Measurements from ENCODE around the gene EEPD1.

DNA sequence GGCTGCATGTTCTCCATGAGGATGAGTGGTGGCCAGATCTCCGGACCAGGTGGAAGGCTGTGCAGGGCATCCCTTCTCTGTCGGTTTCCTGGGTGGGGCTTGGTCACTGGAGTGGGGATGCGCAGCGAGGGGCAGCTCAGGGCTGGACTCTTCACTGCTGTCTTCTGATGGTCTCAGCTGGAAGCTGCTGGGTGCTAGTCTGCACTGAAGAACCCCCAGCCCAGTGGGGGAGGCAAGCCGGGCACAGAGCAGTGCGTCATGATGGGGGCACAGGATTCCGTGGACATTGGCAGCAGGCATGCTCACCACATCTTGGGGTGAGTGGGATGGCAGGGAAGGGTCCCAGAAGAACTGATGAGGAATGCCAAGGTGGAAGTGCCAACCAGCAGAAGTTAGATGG is 39.8 kb downstream of the EEPD1 start:
- TF ChIP-seq, protein P1, sequence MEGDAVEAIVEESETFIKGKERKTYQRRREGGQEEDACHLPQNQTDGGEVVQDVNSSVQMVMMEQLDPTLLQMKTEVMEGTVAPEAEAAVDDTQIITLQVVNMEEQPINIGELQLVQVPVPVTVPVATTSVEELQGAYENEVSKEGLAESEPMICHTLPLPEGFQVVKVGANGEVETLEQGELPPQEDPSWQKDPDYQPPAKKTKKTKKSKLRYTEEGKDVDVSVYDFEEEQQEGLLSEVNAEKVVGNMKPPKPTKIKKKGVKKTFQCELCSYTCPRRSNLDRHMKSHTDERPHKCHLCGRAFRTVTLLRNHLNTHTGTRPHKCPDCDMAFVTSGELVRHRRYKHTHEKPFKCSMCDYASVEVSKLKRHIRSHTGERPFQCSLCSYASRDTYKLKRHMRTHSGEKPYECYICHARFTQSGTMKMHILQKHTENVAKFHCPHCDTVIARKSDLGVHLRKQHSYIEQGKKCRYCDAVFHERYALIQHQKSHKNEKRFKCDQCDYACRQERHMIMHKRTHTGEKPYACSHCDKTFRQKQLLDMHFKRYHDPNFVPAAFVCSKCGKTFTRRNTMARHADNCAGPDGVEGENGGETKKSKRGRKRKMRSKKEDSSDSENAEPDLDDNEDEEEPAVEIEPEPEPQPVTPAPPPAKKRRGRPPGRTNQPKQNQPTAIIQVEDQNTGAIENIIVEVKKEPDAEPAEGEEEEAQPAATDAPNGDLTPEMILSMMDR (IDR thresholded peaks at IDR 0.05), result no peak
- no peak for TF ChIP-seq POLR2A (IDR thresholded peaks at IDR 0.05)
